GM13977 (cell line): ENCODE measurements around the gene OR8S1.
A peak's percentile ranks its signal among the peaks of the same experiment; 100 is the strongest.
"Not testable (repeated sequence)": the region's sequence is repeated elsewhere in the genome, so short reads cannot be mapped to it uniquely, and the experiment has no call there.

Experiments used
- DNase-seq: peaks from one replicate; pipeline ENCODE4 v3.0.0; 2012; ENCODE audit warnings: low spot score
- CTCF ChIP-seq: IDR thresholded peaks from 2 replicates; pipeline ENCODE4 v1.5.1; 2012; ENCODE audit warnings: mild to moderate bottlenecking, control low read depth; ENCODE audit not compliant: insufficient read depth; ENCODE audit errors: extremely low read depth, missing control alignments
- in situ Hi-C: fragments of 300-500 bp; cut with MboI; formaldehyde crosslinking; loops from one replicate; pipeline ENCODE4 v1.12.0; 2022; ENCODE audit warnings: low sequenced_read_pairs, low pct_unique_long_range_greater_than_20kb, mixed read lengths, inconsistent platforms; ENCODE audit not compliant: unreplicated experiment

OR8S1 gene

DNA sequence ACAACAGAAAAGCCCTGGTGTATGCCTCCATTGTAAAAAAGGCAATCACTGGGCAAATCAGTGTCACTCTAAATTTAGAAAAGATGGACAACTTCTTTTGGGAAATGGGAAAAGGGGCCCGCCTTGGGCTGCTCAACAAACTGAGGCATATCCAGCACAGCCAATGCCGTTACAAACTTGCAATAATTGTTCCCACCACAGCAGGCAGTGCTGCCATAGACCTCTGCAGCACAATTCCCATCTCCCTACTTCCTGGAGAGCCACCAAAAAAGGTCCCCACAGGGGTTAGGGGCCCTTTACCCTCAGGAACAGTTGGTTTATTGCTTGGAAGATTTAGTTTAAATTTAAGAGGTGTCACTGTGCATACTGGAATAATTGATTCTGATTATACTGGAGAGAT, 16.4 kb upstream of the OR8S1 start:
- no peak for TF ChIP-seq CTCF
- DNase-seq, result no peak
- in situ Hi-C loops, result no loop called here

DNA sequence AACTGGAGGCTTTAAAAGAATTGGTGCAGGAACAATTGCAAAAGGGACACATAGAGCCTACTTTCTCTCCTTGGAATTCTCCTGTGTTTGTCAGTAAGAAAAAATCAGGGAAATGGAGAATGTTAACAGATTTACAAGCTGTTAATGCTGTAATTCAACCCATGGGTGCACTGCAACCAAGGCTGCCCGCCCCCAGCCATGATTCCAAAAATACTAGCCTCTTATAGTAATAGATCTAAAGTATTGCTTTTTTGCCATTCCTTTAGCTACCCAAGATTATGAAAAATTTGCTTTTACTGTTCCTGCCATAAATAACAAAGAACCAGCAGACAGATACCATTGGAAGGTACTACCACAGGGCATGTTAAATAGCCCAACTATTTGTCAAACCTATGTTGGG, 15.3 kb upstream of the OR8S1 start:
- no peak for DNase-seq
- TF ChIP-seq CTCF, result no peak
- in situ Hi-C loops, result no loop called here

DNA sequence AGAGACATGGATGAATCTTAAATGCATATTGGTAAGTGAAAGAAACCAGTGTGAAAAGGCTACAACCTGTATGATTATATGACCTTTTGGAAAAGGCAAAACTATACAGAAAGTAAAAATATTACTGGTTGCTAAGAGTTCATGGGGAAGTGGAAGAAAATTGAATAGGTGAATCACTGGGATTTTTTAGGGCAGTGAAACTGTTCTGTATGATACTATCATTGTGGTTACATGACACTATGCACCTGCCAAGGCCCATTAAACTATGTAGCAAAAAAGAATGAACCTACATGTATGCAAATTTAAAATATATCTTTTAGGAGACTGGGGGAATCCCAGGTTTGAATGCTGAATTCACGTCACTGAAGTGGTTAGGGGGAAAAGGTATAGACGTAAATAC, 12.6 kb upstream of the OR8S1 start:
- no peak for TF ChIP-seq CTCF
- in situ Hi-C loops, result no loop called here
- peak; percentile 58 for DNase-seq

DNA sequence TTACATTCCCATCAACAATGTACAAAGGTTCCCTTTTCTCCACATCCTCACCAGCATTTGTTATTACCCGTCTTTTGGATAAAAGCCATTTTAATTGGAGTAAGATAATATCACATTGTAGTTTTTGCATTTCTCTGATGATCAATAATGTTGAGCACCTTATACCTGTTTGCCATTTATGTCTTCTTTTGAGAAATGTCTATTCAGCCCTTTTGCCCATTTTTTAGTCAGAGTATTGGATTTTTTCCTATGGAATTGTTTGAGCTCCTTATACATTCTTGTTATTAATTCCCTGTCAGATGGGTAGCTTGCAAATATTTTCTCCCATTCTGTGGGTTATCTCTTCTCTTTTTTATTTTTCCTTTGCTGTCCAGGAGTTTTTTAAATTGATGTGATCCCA, 10.7 kb upstream of the OR8S1 start:
- TF ChIP-seq CTCF, result no peak
- in situ Hi-C loops, result no loop called here
- DNase-seq, result no peak

- DNase-seq, result not testable (repeated sequence)
These were observed 5.1 kb upstream of the OR8S1 start for GRCh38 chr12:48520381-48520780.

GRCh38 chr12:48527891-48528670, 2.6 kb downstream of the OR8S1 start:
- DNase-seq, result no peak
- TF ChIP-seq CTCF, result no peak
- in situ Hi-C loops, result no loop called here

More at GRCh38 chr12:48520381-48520780, 5.1 kb upstream of the OR8S1 start:
- in situ Hi-C loops, result not testable (repeated sequence)

GRCh38 chr12:48532601-48533000, 7.2 kb downstream of the OR8S1 start:
- DNase-seq, result no peak
- in situ Hi-C loops, result loop anchor here (10.0 kb wide), 1 partner anchor 82 kb away; no protein-coding TSS in a partner anchor
- TF ChIP-seq CTCF, result no peak
